HG03565 (cell line): Measurements from ENCODE around the gene KIF21A.
A peak's percentile ranks its signal among the peaks of the same experiment; 100 is the strongest.
"Not testable (repeated sequence)": the region's sequence is repeated elsewhere in the genome, so short reads cannot be mapped to it uniquely, and the experiment has no call there.

Experiments
- ATAC-seq: cut with Tn5 transposase; IDR thresholded peaks from one replicate; pipeline ENCODE4 v1.9.1; 2021; ENCODE audit warnings: mild to moderate bottlenecking, moderate library complexity; ENCODE audit not compliant: unreplicated experiment

Gene KIF21A, protein sequence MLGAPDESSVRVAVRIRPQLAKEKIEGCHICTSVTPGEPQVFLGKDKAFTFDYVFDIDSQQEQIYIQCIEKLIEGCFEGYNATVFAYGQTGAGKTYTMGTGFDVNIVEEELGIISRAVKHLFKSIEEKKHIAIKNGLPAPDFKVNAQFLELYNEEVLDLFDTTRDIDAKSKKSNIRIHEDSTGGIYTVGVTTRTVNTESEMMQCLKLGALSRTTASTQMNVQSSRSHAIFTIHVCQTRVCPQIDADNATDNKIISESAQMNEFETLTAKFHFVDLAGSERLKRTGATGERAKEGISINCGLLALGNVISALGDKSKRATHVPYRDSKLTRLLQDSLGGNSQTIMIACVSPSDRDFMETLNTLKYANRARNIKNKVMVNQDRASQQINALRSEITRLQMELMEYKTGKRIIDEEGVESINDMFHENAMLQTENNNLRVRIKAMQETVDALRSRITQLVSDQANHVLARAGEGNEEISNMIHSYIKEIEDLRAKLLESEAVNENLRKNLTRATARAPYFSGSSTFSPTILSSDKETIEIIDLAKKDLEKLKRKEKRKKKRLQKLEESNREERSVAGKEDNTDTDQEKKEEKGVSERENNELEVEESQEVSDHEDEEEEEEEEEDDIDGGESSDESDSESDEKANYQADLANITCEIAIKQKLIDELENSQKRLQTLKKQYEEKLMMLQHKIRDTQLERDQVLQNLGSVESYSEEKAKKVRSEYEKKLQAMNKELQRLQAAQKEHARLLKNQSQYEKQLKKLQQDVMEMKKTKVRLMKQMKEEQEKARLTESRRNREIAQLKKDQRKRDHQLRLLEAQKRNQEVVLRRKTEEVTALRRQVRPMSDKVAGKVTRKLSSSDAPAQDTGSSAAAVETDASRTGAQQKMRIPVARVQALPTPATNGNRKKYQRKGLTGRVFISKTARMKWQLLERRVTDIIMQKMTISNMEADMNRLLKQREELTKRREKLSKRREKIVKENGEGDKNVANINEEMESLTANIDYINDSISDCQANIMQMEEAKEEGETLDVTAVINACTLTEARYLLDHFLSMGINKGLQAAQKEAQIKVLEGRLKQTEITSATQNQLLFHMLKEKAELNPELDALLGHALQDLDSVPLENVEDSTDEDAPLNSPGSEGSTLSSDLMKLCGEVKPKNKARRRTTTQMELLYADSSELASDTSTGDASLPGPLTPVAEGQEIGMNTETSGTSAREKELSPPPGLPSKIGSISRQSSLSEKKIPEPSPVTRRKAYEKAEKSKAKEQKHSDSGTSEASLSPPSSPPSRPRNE (N-terminal part only)

DNA sequence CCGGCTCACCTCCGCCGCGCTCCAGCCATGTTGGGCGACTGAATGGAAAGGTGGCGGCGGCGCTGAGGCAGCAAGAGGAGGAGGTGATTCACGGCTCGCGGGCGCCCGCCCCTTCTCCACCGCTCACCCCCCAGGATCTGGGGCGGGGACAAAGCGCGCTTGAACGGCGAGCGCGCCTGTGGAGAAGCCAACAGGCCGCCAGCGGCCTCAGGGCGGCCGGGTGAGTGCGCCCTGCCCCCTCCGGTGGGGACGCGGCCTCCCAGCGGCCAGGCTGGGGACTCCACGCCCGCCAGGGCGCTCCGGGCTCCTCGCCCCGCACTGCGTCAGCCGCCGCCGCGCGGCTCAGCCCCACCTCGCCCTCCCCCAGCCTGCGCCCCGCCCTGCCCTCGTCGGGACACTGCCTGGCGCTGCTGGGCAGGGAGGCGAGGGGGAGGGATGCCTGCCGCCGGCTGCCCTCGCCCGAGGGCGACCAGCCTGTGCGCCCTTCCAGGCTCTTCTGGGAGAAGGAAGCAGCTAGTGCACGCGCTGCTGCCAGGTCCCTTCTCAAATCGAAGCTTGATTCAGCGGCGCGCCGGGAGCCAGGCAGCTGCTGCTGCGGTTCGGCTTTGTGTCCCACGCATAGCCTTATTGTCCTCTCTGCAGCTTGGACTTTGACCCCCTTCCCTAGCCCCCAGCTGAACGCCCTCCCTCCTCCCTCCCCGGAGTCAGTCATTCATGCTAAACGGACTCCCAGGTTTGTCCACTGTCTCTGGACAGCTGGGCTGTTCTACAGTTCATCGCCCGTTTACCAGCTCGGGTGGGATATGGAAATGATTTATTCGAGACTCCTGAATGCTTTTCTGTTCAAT is at the start of gene KIF21A:
Gene KIF21A, minus strand, starts transcription at position 40 of the 848 bp plus-strand sequence. CDS start 150 bp downstream, outside the sequence.
- ATAC-seq = peak; percentile 93

DNA sequence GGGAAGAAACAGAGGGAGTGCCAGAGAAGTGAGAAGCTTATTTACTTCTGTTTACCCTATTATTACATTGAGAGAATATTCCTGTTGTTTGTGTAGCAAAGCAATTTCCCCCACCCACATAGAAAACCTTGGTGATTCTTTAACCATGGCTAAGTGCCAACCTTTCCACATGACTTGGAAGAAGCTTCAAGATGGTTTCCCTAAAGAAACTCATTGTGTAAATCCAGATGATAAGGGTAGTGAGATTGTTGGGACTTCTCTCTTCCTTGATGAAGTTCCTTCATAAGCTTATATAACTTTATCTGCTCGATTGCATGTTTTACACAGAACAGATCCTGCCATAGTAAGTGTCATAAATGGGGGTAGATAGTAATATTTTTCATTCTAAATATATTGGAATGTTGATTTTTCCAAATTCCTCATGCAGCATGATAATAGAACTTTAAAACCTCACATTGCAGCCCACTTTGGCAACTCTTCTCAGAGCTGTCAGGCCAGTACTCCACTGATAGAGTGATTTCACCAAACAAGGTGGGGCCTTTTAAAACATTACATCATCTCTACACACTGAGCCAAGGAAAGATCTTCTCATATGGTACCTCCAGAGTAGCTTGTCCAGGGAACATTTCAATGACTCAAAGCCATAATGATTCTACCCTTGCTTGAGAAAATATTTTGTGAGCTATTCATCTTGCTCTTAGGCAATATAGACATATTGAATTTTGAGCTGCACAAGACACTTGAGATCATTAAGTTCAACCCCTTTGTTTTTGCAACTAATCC is 47.8 kb upstream of the KIF21A start:
- no peak for ATAC-seq

DNA sequence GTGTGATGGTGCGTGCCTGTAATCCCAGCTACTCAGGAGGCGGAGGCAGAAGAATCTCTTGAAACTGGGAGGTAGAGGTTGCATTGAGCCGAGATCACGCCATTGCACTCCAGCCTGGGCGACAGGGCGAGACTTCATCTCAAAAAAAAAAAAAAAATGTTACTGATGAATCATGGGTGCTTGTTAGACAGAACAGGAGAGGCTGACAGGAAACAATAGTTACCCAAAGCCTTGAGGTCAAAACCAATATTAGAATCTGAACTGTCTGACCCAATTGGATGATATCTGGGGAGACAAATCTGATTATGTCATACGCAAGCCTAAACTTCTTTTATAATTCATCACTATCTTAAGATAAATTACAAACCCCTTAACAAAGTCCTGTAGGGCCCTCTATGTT is 40.7 kb upstream of the KIF21A start:
- ATAC-seq = no peak

DNA sequence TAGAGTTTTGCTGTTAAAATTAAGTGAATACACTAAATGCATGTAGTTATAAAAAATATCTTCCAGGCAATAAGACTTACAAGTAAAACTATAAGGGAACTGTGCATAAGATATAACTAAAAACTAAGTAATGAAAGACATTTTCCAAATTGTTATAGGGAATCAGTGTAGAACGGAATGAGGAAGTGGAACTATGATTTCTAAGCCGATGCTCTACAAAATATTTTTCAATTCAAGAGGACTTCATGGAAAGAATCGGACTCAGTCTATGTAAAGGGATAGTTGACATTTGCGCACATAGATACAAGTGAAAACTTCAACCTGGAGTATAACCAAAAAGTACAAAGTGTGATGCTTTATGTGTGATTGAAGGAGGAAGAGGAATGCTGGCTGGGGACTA is 40.1 kb upstream of the KIF21A start:
- ATAC-seq = no peak

DNA sequence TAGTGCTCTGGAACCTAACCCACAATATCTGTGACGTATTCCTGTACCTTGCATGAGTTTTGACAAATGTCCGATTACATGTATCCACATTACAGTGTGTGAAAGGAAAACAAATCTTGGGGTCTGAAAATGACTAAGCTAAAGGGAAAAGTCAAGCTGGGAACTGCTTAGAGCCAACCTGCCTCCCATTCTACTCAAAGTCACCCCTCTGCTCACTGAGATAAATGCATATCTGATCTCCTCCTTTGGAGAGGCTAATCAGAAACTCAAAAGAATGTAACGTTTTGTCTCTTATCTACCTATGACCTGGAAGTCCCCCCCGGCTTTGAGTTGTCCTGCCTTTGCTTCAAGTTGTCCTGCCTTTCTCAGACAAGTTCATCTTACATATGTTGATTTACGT is 34.0 kb upstream of the KIF21A start:
- no peak for ATAC-seq

DNA sequence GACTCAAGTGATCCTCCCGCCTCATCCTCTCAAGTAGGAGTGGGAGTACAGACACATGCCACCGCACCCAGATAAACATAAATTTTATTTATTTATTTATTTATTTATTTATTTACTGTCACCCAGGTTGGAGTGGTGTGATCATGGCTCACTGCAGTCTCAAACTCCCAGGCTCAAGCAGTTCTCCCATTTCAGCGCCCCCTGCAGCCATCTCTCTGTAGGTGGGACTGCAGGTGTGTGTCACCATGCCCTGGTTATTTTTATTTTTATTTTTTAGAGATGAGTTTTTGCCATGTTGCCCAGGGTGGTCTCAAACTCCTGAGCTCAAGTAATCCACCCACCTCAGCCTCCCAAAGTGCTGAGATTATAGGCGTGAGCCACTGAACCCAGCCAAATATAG is 33.2 kb upstream of the KIF21A start:
- ATAC-seq = no peak

DNA sequence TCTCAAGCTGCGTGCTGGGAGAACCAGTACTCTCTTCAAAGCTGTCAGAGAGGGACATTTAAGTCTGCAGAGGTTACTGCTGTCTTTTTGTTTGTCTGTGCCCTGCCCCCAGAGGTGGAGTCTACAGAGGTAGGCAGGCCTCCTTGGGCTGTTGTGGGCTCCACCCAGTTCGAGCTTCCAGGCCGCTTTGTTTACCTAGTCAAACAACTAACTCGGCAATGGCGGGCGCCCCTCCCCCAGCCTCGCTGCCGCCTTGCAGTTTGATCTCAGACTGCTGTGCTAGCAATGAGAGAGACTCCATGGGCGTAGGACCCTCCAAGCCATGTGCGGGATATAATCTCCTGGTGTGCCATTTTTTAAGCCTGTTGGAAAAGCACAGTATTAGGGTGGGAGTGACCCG is 32.2 kb upstream of the KIF21A start:
- not testable (repeated sequence) for ATAC-seq

DNA sequence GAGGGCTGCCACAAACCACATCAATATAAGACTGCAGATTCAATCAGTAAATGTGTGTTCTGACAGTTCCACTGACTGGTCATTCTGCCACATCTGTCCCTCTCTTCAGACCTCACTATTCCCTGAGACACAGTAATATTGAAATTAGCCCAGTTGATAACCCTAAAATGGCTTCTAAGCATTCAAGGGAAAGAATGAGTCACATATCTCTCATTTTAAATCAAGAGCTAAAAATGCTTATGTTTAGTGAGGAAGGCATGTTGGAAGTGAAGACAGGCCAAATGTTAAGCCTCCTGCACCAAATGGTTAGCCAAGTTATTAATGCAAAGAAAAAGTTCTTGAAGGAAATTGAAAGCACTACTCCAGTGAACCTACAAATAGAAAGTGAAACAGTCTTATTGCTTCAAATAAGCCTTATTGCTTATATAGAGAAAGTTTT is 24.5 kb upstream of the KIF21A start:
- ATAC-seq = peak; percentile 96

DNA sequence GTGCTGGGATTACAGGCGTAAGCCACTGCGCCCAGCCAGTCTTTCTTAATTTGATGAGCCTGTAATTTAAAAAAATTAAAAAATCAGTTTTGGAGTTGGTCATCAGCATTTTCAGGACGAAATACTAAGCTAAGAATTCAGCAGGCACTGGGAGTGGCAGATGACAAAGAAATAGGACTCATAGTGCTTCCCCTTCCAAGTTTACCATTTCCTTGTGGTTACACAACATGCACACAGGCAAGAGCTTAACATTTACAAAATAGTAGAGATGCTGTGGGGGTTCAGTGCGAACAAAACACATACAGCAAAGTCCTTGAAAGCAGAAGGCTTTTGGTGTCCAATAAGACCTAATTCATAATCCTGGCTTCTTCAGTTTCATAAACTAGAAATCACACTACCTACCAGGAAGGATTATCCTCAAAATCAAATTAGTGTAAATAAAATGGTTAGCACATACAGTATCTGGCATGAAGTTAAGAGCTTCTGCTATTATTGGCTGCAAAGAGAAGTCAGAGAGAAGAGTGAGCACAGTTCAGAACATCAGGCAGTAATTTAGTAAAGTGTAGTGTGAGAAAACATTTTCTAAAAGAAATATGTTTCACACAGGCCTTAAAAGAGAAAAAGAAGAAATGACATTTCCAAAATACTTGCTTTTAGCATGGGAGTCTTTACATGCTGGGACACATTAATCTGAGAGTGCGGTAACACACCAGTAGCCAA is 22.2 kb upstream of the KIF21A start:
- ATAC-seq = no peak

DNA sequence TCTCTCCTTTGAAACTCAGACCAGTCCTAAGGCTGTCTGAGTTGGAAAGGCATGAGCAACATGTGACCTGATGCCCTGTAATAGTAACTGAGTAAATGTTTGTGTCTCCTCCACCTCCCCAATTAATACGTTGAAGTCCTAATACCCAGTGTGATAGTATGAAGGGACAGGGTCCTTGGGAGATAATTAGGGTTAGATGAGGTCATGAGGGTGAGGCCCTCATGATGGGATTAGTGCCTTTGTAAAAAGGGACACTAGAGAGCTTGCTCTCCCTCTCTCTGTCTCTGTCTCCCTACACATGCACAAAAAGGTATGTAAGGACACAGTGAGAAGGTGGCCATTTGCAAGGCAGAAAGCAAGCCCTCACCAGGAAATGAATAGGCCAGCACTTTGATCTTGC is 18.1 kb upstream of the KIF21A start:
- ATAC-seq = no peak

DNA sequence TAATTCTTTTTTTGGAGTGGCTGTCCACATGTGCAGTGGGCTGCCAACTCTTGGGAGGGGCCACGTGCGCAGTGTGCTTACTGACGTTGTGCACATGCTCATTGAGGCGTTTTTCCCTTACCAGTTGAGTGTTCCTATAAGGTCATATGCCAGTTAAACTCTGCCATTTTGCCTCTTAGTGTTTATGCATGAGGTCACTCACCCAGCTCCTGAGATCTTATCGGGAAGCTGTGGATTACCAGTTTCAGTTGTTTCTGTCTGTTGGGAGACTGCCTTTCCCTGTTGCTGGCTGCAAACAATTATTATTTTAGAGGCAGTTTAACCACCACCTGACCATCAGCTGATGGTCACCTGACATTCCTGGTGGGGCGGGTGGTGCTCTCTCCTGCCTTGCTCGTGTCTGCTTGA is 16.1 kb upstream of the KIF21A start:
- ATAC-seq = no peak

DNA sequence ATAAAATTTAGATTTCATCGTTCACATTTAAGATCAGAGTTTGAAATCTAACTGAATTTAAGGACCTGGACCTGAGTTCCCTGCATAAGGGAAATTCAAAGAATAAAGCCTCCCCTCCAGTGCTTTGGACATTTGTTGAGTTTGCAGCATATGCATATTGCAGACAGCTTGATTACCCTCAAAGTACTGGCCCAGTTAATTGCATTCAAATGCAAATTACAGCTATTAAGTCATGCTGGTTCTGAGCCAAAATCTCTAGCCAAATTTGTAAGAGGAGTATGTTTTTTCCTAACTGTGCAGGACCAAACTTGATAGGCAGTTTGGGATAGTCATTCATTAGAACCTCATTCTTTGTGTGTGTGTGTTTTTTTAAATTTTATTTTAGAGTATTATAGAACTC is 9.1 kb upstream of the KIF21A start:
- no peak for ATAC-seq

DNA sequence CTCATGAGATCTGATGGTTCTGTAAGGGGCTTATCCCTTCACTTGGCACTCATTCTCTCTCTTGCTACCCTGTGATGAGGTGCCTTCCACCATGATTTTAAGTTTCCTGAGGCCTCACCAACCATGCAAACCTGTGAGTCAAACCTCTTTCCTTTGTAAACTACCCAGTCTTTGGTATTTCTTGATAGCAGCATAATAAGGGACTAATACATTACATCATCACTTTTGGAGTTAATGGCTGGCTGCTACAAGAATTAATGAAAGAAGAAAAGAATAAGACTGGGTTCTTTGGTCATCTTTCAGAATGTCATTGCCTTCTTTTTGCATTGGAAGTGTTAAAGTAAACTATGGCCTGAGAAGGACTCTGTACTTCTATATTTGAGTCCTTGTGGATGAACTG is 5.1 kb upstream of the KIF21A start:
- no peak for ATAC-seq

DNA sequence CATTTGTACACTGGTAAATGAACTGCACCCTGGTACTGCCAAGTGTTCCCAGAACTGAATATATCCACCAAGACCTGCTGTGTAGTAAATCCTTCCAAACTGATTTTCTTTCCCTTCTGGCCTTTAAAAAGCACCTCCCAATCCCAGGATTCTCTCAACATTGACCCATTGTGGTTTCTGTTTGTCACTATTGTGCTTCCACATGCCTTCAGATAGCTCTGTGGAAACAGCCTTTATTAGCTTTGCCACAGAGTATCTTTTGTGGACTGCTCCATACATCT is 949 bp upstream of the KIF21A start:
- no peak for ATAC-seq

DNA sequence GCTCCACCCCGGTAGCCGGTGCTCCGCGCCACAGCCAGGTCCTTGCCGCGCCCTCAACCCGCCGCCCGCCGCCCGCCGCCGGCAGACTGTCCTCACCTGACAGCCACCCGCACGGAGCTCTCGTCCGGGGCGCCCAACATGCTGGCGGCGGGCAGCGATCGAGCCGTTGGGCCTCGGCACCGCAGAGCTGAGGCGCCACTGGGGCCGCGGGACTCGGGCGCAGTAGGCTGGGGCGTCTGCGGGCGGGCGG is 164 bp downstream of the KIF21A start:
- ATAC-seq = peak; percentile 18

DNA sequence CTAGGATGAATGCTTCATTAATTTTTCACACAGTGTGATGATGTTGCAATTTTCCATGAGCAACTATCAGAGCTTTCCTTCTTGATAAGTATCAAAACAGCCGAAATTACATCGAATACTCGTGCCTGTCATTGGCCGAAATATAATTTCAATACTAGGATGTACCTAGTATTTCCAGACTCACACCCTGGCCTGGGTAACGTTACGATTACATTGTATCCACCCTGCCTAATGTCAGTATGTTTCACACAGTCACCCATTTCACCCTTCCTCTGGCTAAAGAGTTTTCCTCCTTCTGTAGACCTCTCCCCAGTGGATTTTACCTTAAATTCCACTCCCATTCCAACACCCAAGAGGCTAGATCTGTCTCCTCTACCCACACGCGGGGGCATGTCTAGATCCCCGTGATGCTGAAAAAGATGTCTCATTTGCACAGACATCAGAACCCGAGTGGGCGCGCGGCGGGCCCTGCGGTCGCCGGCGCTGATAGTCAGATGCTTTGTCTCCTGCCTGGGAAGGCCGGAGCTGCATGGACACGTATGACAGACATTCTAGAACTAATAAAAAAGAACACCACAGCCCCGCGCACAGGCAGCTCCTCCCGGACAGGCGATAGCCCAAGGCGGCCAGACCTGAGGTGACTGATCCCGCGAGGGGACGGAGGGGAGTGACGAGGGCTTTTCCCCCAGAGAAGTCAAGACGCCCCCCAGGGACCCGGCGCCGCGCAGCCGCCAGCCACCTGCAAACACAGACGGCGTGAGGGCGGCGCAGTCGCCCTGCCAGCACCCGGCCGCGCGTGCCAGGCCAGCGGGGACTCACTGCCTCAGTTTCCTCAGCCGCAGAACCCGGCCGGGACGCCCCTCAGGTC is 723 bp downstream of the KIF21A start:
- peak; percentile 7 for ATAC-seq

DNA sequence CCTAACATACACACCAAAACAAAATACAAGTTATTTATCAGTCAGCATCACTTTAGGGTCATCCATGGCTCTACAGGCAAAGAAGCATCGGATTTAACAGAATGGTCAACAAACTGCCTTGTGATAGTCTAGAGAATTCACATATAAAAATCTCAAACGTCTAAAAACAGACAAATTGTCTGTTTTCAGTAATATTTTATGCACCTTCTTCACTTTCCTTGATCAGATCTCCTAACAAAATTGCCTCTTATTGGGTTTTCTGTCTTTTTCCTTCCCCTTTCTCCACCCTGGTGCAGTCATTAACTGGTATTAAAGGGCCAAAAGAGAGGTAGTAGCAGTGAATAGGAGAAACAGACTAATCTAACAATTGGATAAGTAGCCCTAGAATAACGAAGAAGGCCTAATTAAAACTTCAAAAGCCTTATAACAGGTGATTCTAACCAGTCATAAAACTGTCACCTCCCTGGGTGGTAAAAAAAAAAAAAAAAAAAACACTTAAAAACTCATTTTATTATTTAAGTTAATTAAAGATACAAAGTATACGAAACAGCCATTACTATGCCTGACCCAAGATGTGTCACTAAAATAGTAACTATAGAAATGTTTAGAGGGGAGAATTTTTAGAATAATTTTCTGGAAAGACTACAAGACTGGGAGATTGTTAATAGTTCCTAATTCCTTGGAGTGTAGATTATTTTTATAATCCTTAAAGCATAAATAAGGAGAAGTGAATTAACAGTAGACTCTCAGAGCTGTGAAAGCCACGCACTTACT is 1.5 kb downstream of the KIF21A start:
- ATAC-seq = no peak

DNA sequence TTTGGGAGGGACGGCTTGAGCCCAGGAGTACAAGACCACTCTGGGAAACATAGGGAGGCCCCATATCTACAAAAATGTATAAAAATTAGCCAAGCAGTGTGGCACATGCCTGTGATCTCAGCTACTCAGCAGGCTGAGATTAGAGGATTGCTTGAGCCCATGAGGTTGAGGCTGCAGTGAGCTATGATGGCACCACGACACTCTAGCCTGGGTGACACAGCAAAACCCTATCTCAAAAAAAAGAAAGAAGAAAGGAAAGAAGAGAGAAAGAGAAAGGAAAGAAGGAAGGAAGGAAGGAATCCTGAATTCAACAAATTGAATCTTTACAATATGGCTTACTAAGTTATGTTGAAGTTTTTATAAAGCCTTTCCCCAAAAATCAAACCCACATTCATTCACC is 2.1 kb downstream of the KIF21A start:
- no peak for ATAC-seq
